A673 (cell line): ENCODE results near the gene OR5T1. TPM values are rescaled to one million over a fixed set of nuclear protein-coding genes. Genes with fewer than 3 reads are reported as not detected.

ENCODE experiments used
- BruUV-seq: library from RNA; stranded (reverse); fragments of 400-500 nt; replicated peaks from 2 replicates; lab custom pipeline; 2021; lab: Mats Ljungman, UMichigan
- CTCF ChIA-PET: fragments of 300-600 bp; sonication (Branson Sonifier 250); formaldehyde crosslinking; loops from one replicate; lab custom pipeline; 2022; ENCODE audit warnings: antibody characterized with exemption; lab: Charles Lee
- POLR2A ChIA-PET: fragments of 300-600 bp; sonication (Branson Sonifier 250); formaldehyde crosslinking; loops from one replicate; lab custom pipeline; 2022; ENCODE audit warnings: antibody characterized with exemption; ENCODE audit not compliant: low non-redundant PET; lab: Charles Lee
- DNase-seq: peaks from one replicate; pipeline ENCODE4 v3.0.0-alpha.2; 2015; ENCODE audit warnings: low spot score
- H3K27ac ChIP-seq: fragments of 200-600 bp; sonication (generic); 2 replicates; pipeline ENCODE4 v1.5.1; 2016; ENCODE audit warnings: mixed run types, low read depth, mild to moderate bottlenecking, mixed read lengths, antibody characterized with exemption, low read length; ENCODE audit not compliant: poor library complexity, severe bottlenecking
- H3K27me3 ChIP-seq: fragments of 200-600 bp; sonication (generic); replicated peaks from 2 replicates; pipeline ENCODE4 v1.6.1; 2017; ENCODE audit warnings: mixed run types, low read depth, mild to moderate bottlenecking, mixed read lengths, antibody characterized with exemption, low read length; ENCODE audit not compliant: insufficient read depth, poor library complexity
- H3K36me3 ChIP-seq: fragments of 200-600 bp; sonication (generic); 2 replicates; pipeline ENCODE4 v1.6.1; 2016; ENCODE audit warnings: mixed run types, mild to moderate bottlenecking, mixed read lengths, antibody characterized with exemption, low read length; ENCODE audit not compliant: insufficient read depth, poor library complexity, severe bottlenecking
- H3K4me1 ChIP-seq: fragments of 200-600 bp; sonication (generic); 2 replicates; pipeline ENCODE4 v1.6.1; 2017; ENCODE audit warnings: mixed run types, mild to moderate bottlenecking, mixed read lengths, antibody characterized with exemption, low read length; ENCODE audit not compliant: insufficient read depth, poor library complexity, severe bottlenecking
- H3K4me3 ChIP-seq: fragments of 200-600 bp; sonication (generic); 2 replicates; pipeline ENCODE4 v1.5.1; 2016; ENCODE audit warnings: low read depth, mixed run types, mild to moderate bottlenecking, mixed read lengths, low read length; ENCODE audit not compliant: poor library complexity, severe bottlenecking
- H3K9me3 ChIP-seq: fragments of 200-600 bp; sonication (generic); 2 replicates; pipeline ENCODE4 v1.6.1; 2016; ENCODE audit warnings: mixed run types, low read depth, mild to moderate bottlenecking, mixed read lengths, antibody characterized with exemption, low read length; ENCODE audit not compliant: poor library complexity, severe bottlenecking
- EZH2 ChIP-seq: fragments of 200-600 bp; sonication (generic); IDR thresholded peaks from 2 replicates; pipeline ENCODE4 v1.6.1; 2017; ENCODE audit warnings: borderline replicate concordance, low read depth, mild to moderate bottlenecking, mixed read lengths, antibody characterized with exemption, low read length; ENCODE audit not compliant: poor library complexity, severe bottlenecking
- intact Hi-C: fragments of 100-400 bp; cut with micrococcal nuclease; formaldehyde crosslinking; loops from one replicate; pipeline ENCODE4 v1.10.0; 2022; ENCODE audit not compliant: unreplicated experiment
- total RNA-seq: library from RNA; stranded (reverse); gene quantifications from 2 replicates; pipeline ENCODE4 v1.2.3, GENCODE V29; 2021
- TF ChIP-seq, protein P1 (sequence below): fragments of 300-800, 200-600 bp; sonication (generic); conservative IDR thresholded peaks from 2 replicates; pipeline ENCODE4 v1.5.1; 2017; ENCODE audit warnings: low read depth, mild to moderate bottlenecking, antibody characterized with exemption, low read length, moderate library complexity, mixed read lengths

OR5T1 gene
- total RNA-seq, 1 experiment from 2014 or later: not detected

DNA sequence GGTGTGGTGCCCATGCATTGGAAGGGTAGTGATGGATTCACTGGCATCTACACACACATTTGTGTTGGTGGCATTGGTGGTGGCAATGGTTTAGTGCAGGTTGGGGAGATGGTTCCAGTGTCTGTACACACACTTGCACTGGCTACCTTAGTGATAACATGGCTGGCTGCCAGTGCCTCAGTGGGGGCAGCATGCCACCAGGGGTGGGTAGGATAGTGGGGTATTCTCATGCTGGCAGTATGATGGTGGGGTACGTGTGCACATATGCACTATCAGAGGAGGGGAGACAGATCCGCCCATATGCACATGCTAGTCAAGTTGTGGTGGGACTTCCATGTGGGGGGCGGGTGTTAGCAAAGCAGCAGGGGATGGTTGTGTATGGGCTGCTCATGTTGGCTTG lies 33.9 kb downstream of the OR5T1 start:
- TF ChIP-seq EZH2: no peak
- TF ChIP-seq, protein P1, sequence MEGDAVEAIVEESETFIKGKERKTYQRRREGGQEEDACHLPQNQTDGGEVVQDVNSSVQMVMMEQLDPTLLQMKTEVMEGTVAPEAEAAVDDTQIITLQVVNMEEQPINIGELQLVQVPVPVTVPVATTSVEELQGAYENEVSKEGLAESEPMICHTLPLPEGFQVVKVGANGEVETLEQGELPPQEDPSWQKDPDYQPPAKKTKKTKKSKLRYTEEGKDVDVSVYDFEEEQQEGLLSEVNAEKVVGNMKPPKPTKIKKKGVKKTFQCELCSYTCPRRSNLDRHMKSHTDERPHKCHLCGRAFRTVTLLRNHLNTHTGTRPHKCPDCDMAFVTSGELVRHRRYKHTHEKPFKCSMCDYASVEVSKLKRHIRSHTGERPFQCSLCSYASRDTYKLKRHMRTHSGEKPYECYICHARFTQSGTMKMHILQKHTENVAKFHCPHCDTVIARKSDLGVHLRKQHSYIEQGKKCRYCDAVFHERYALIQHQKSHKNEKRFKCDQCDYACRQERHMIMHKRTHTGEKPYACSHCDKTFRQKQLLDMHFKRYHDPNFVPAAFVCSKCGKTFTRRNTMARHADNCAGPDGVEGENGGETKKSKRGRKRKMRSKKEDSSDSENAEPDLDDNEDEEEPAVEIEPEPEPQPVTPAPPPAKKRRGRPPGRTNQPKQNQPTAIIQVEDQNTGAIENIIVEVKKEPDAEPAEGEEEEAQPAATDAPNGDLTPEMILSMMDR: no peak
- ChIA-PET POLR2A (no interaction called here), CTCF (no interaction called here)
- DNase-seq: no peak
- Histone ChIP-seq H3K4me1 (no peaks in the 10 kb centered on the region), H3K4me3 (no peak overlapping the region), H3K27ac (no peak overlapping the region), H3K9me3 (peaks cover 22% of the 10 kb centered on the region), H3K27me3 (no peaks in the 10 kb centered on the region), H3K36me3 (no peaks in the 10 kb centered on the region)
- BruUV-seq: no TSS peak
- intact Hi-C loops: no loop called here

DNA sequence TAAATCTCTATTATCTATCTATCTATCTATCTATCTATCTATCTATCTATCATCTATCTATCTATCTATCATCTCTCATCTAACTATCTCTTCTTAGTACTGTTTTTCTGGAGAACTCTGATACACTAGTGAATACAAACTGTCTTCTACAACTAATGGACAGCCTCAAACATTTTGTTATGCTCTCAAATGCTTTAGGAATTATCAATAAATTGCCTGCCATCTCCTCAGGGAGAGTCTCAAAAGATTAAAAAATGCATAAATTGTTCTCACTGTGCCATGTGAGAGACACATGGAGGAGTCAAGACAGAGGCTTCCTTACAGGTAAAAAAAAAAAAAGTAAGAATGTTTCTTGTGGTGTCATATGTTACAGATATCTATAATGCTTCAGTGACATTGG lies 40.9 kb downstream of the OR5T1 start, which contains the start of gene OR8K3:
Gene OR8K3 (plus strand): TSS at position 301 of the 400 bp plus-strand sequence. CDS start 3,163 bp downstream, outside the sequence.
- TF ChIP-seq, protein P1: no peak
- no peak for TF ChIP-seq EZH2
- H3K27me3 ChIP-seq: no peaks in the 10 kb centered on the region
- H3K36me3 ChIP-seq: no peaks in the 10 kb centered on the region
- no peak for DNase-seq
- H3K4me3 ChIP-seq: no peak within 1 kb of the TSS
- no peaks in the 10 kb centered on the region for H3K4me1 ChIP-seq
- H3K27ac ChIP-seq: no peak within 1 kb of the TSS
- intact Hi-C loops: no loop called here
- POLR2A ChIA-PET: no interaction called here
- no TSS peak for BruUV-seq
- CTCF ChIA-PET: no interaction called here
- H3K9me3 ChIP-seq: peaks cover 6% of the 10 kb centered on the region

Other genes starting within 250 kb of the OR5T1 start
- not detected in 2 replicates for gene OR5AS1, start 246.5 kb upstream of the OR5T1 start, total RNA-seq
- gene OR8I2, start 180.8 kb upstream of the OR5T1 start, total RNA-seq: not detected in 2 replicates
- gene OR8H2, start 170.5 kb upstream of the OR5T1 start, total RNA-seq: not detected in 2 replicates
- gene OR8H3, start 151.8 kb upstream of the OR5T1 start, total RNA-seq: not detected in 2 replicates
- not detected in 2 replicates for gene OR8J3, start 134.0 kb upstream of the OR5T1 start, total RNA-seq
- gene OR8K5, start 113.8 kb upstream of the OR5T1 start, total RNA-seq: not detected in 2 replicates
- not detected in 2 replicates for gene OR5J2, start 97.5 kb upstream of the OR5T1 start, total RNA-seq
- not detected in 2 replicates for gene OR5T2, start 39.9 kb upstream of the OR5T1 start, total RNA-seq
- not detected in 2 replicates for gene OR5T3, start 21.9 kb upstream of the OR5T1 start, total RNA-seq
- not detected in 2 replicates for gene OR8H1, start 18.1 kb downstream of the OR5T1 start, total RNA-seq
- gene OR8K3, start 41.0 kb downstream of the OR5T1 start, total RNA-seq: not detected in 2 replicates
- not detected in 2 replicates for gene OR8K1, start 71.9 kb downstream of the OR5T1 start, total RNA-seq
- not detected in 2 replicates for gene OR8J1, start 80.1 kb downstream of the OR5T1 start, total RNA-seq
- gene OR8U1, start 101.5 kb downstream of the OR5T1 start, total RNA-seq: not detected in 2 replicates
- not detected in 2 replicates for gene OR5AL1, start 138.5 kb downstream of the OR5T1 start, total RNA-seq
- not detected in 2 replicates for gene OR5M3, start 199.2 kb downstream of the OR5T1 start, total RNA-seq
- not detected in 2 replicates for gene OR5M8, start 217.2 kb downstream of the OR5T1 start, total RNA-seq